HEK293T (cell line): ENCODE data around the gene ACTRT3.

Experiments used
- CTCF ChIA-PET: fragments of 350-600 bp; formaldehyde crosslinking; extraction: SDS; loops from one replicate; lab custom pipeline; 2021; ENCODE audit warnings: antibody characterized with exemption, inconsistent platforms; lab: Yijun Ruan, JAX
- POLR2A ChIA-PET: fragments of 350-600 bp; formaldehyde crosslinking; extraction: SDS; loops from one replicate; lab custom pipeline; 2020; ENCODE audit warnings: antibody characterized with exemption, inconsistent platforms; lab: Yijun Ruan, JAX
- DNase-seq: peaks from one replicate; pipeline ENCODE4 v3.0.0; 2012; ENCODE audit warnings: mixed read lengths; ENCODE audit errors: extremely low spot score
- ARNT ChIP-seq: fragments of 450-650 bp; IDR thresholded peaks from 2 replicates; pipeline ENCODE4 v1.6.1; 2017; ENCODE audit warnings: mild to moderate bottlenecking
- BHLHE40 ChIP-seq: fragments of 450-650 bp; IDR thresholded peaks from 2 replicates; pipeline ENCODE4 v1.6.1; 2016; ENCODE audit warnings: mild to moderate bottlenecking, moderate library complexity, borderline replicate concordance
- CTBP1 ChIP-seq: fragments of 450-650 bp; IDR thresholded peaks from 2 replicates; pipeline ENCODE4 v1.6.1; 2016; ENCODE audit warnings: borderline replicate concordance
- ELF4 ChIP-seq: fragments of 450-650 bp; IDR thresholded peaks from 2 replicates; pipeline ENCODE4 v1.6.1; 2017; ENCODE audit warnings: antibody characterized with exemption
- FOXA1 ChIP-seq: fragments of 450-650 bp; IDR thresholded peaks from 2 replicates; pipeline ENCODE4 v1.6.1; 2016; ENCODE audit warnings: mild to moderate bottlenecking
- FOXK2 ChIP-seq: fragments of 450-650 bp; IDR thresholded peaks from 2 replicates; pipeline ENCODE4 v1.6.1; 2016; ENCODE audit warnings: mild to moderate bottlenecking
- FOXM1 ChIP-seq: fragments of 450-650 bp; IDR thresholded peaks from 2 replicates; pipeline ENCODE4 v1.6.1; 2017; ENCODE audit warnings: mild to moderate bottlenecking, borderline replicate concordance
- HDGF ChIP-seq: fragments of 450-650 bp; IDR thresholded peaks from 2 replicates; pipeline ENCODE4 v1.6.1; 2017; ENCODE audit warnings: antibody characterized with exemption, borderline replicate concordance
- L3MBTL2 ChIP-seq: fragments of 450-650 bp; conservative IDR thresholded peaks from 2 replicates; pipeline ENCODE4 v1.6.1; 2016; ENCODE audit warnings: mild to moderate bottlenecking
- LEF1 ChIP-seq: fragments of 450-650 bp; IDR thresholded peaks from 2 replicates; pipeline ENCODE4 v1.6.1; 2017; ENCODE audit warnings: mild to moderate bottlenecking, borderline replicate concordance
- NFRKB ChIP-seq: fragments of 450-650 bp; IDR thresholded peaks from 2 replicates; pipeline ENCODE4 v1.6.1; 2016; ENCODE audit warnings: mild to moderate bottlenecking, moderate library complexity
- SP1 ChIP-seq: fragments of 450-650 bp; IDR thresholded peaks from 2 replicates; pipeline ENCODE4 v1.6.1; 2017
- SUZ12 ChIP-seq: fragments of 450-650 bp; IDR thresholded peaks from 2 replicates; pipeline ENCODE4 v1.6.1; 2016; ENCODE audit warnings: mild to moderate bottlenecking
- TARDBP ChIP-seq: fragments of 450-650 bp; IDR thresholded peaks from 2 replicates; pipeline ENCODE4 v1.6.1; 2016
- ZNF384 ChIP-seq: fragments of 450-650 bp; IDR thresholded peaks from 2 replicates; pipeline ENCODE4 v1.6.1; 2016
- TF ChIP-seq, protein P1 (sequence below): fragments of 450-650 bp; IDR thresholded peaks from 2 replicates; pipeline ENCODE4 v1.6.1; 2016

Gene ACTRT3

DNA sequence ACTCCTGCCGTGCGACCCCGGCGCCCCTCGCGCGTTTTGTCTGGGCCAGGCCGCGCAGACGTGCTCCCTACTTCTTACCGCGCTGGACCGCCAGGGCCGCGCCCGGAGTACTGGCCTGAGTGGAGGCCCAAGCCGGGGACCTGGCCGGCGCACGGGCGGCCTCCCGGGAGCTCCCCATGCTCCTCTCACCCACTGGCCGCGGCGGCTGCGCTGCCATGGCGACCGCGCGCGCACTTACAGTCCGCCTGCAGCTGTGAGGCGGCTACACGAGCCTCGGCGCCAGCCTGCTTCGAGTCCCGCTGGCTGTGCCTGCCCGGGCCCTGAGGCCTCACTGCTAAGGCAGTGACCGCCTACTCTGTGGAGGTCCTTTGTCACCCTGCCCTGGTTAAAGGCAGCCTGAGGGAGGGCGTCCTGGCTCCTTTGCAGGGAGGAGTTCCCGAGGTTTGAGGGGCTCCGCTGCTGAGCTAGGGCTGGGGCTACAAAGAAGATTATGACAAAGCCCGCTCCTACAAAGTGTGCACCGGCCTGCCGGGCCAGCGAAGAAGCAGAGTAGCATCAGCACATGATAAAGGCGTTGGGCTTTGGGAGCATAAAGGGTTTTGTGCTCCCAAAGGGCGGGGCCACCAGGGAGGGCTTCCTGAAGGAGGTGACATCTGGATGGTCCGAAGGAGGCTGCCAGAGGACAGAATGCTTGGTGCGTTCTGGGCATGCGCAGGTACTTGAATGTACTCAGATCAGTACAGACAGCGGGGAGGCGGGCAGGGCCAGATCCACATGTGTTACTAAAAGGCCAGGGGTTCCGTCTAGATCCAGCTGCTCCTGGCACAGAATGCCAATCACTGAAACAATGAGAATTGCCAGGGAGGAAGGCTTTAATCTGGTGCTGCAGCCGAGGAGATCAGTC lies 43.2 kb upstream of the ACTRT3 start, which contains the start of the genes LRRC34 and LRRIQ4:
TSS of gene LRRC34 (minus strand) at position 573 of the 904 bp plus-strand sequence. CDS start at position 217, 356 bp downstream.
TSS of gene LRRIQ4 (plus strand) at position 539 of the 904 bp plus-strand sequence. CDS start 9,052 bp downstream, outside the sequence.
- TF ChIP-seq BHLHE40, result no peak
- TF ChIP-seq L3MBTL2, result peak; percentile 83
- peak; percentile 70 for DNase-seq
- ChIA-PET CTCF (no interaction called here), POLR2A (interaction anchor here (1.3 to 2.4 kb wide), 3 partner anchors 39 to 43 kb away, joined by 4 to 12 read pairs (median 4); partner anchors contain the start of genes ACTRT3 and MYNN)

DNA sequence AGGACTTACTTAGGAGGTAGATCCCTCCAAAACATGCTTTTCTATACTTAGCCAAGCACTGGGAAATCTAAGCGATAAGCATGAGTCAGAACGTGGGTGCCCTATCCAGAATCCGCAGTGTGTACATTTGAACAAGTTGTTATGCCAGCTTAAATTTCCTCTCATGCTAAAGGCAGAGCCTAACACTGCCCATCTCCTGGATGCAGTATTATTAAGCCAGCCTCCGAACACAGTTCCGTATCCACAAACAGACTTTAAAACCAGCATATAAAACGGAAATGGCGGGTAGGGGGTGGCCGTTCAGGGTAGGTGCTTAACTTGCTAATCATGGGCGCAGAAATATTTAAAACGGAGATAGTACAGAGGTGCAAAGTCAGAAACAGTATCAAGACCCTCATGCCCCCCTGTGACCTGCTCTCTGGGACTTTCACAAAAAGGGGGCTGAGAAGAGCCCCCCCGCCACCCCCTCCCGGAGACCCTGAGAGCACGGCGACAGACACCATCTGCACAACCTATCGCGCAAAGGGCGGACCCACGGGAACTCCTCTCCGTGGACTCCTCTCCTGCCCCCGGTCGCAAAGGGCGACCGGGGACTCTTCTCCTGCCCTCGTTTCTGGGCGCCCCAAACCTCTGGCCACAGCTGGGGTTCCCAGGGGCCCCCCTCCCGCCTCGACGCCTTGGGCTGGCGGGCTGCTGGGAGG lies 42.4 kb upstream of the ACTRT3 start:
- TF ChIP-seq LEF1 (no peak), ARNT (no peak), TARDBP (no peak), HDGF (no peak), CTBP1 (no peak), FOXK2 (no peak), SUZ12 (no peak), L3MBTL2 (no peak), BHLHE40 (no peak), ZNF384 (no peak)
- DNase-seq, result peak; percentile 46
- ChIA-PET POLR2A (interaction anchor here (1.0 to 2.4 kb wide), 4 partner anchors 21 to 43 kb away, joined by 3 to 12 read pairs (median 4); partner anchors contain the start of genes ACTRT3 and MYNN), CTCF (no interaction called here)

DNA sequence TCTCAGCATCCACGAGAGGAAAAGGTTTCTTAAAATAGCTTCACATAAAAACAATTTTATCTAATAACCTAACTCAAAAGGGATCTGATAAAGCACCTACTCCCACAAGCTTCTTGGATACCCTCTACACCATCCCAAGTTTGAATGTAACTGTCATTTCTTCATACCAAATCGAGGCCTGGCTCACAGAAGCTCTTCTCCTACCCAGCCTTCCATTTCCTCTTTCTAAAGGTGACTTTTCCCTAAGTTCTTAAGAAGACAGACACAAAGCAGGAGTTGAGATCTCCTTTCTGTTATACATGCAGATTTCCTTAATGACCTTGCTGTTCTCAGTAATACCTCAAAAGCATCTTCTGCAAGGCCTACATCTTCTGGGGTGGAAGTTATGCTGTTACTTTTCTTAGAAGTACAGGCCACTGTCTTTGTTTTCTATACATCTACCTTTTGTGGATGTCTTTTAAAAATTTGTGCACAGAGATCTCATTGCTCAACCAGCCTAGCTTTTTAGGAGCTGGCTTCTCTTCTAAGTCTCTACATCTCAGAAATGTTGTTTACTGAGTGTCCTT lies 40.0 kb upstream of the ACTRT3 start:
- ChIA-PET POLR2A (interaction anchor here (1.0 kb wide), 1 partner anchor 11 kb away, joined by 3 read pairs; no protein-coding TSS in a partner anchor), CTCF (no interaction called here)
- no peak for DNase-seq
- no peak for TF ChIP-seq TARDBP
- TF ChIP-seq SP1, result no peak
- no peak for TF ChIP-seq ZNF384
- no peak for TF ChIP-seq L3MBTL2
- no peak for TF ChIP-seq SUZ12
- no peak for TF ChIP-seq NFRKB

DNA sequence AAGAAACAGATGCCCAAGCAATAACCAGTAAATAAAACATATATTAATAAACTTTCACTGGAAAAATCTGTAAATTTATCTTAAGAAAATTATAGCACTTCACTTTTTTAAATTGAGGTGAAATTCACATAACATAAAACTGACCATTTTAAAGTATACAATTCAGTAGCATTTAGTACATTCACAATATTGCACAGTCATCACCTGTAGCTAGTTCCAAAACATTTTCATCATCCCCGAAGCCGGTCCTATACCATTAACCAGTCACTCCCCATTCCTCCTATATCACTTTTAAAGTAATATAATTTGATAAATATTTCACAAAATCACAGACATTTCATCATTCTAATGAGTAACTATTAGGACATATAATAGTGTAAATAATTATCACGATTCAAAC lies 35.3 kb upstream of the ACTRT3 start:
- CTCF ChIA-PET, result no interaction called here
- TF ChIP-seq LEF1 (no peak), ARNT (no peak), CTBP1 (no peak), ELF4 (no peak), ZNF384 (no peak), SUZ12 (no peak), BHLHE40 (no peak), FOXM1 (no peak), L3MBTL2 (no peak), FOXA1 (no peak), HDGF (no peak), SP1 (no peak), FOXK2 (no peak), NFRKB (no peak), TARDBP (no peak)
- TF ChIP-seq, protein P1, sequence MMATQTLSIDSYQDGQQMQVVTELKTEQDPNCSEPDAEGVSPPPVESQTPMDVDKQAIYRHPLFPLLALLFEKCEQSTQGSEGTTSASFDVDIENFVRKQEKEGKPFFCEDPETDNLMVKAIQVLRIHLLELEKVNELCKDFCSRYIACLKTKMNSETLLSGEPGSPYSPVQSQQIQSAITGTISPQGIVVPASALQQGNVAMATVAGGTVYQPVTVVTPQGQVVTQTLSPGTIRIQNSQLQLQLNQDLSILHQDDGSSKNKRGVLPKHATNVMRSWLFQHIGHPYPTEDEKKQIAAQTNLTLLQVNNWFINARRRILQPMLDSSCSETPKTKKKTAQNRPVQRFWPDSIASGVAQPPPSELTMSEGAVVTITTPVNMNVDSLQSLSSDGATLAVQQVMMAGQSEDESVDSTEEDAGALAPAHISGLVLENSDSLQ, result no peak
- POLR2A ChIA-PET, result no interaction called here

DNA sequence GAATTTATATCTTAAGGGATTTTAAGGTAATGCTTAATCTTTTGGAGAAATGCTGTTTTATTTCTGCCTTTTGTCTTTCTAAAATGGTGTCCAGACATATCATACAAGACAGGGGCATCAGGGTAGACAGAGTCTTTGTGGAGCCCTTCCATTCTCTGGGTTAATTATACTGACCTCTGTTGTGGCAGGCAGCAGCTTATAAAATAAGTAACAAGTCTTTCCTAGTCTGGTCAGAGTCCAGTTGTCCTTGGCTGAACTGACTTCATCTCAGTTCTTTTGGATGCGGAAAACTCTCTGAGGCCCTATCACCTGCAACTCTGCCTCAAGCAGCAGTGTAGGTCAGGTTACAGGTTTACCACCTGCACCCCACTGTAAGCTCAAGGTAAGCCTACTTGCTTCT lies 23.0 kb upstream of the ACTRT3 start:
- TF ChIP-seq SP1 (no peak), HDGF (no peak), FOXM1 (no peak)
- TF ChIP-seq, protein P1, result no peak
- ChIA-PET CTCF (no interaction called here), POLR2A (no interaction called here)
- no peak for DNase-seq

More for the DNA sequence above, 35.3 kb upstream of the ACTRT3 start:
- DNase-seq, result no peak

DNA sequence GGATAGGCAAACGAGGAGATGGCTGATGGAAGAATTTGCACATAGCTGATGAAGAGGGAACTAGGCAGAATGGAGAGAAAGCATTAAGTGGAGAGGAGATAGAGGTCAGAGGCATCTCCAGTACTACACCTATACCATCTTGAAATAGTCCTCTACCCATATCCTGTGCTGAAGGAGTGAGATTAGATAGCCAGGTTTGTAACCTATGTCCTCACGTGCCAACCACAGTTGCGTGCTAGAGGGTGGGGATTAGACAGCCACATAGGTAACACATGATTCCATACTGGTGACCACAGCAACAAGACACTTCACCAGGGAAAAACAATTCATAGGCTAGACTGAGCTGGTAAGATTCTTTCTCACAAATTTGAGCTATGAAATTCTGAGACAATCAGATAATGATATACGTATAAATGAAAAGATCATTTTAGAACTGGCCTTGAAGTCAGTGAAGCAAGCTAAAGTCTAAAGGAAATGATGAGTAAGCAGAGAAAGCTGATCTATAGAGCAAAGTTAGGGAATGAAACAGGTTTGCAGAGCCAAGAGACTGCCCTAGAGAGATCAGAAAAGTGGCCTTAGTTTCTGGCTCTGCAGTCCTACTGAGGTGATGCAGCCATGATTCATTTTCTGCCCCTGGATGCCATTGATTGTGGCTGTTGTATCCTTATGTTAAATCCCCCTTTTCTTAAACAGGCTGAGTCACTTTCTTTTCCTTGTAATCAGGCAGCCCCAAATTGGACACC lies 21.5 kb upstream of the ACTRT3 start:
- no peak for DNase-seq
- POLR2A ChIA-PET, result interaction anchor here (0.9 kb wide), 1 partner anchor 20 kb away, joined by 3 read pairs; no protein-coding TSS in a partner anchor
- TF ChIP-seq LEF1, result no peak
- TF ChIP-seq SUZ12, result no peak
- no peak for TF ChIP-seq FOXA1
- no peak for TF ChIP-seq NFRKB
- no peak for TF ChIP-seq ZNF384
- TF ChIP-seq ARNT, result no peak
- no peak for TF ChIP-seq FOXK2
- TF ChIP-seq BHLHE40, result no peak
- TF ChIP-seq, protein P1, result no peak
- no peak for TF ChIP-seq FOXM1
- TF ChIP-seq L3MBTL2, result no peak
- CTCF ChIA-PET, result no interaction called here
